ENCODE measurements around the gene TBK1. TPM values are rescaled to one million over a fixed set of nuclear protein-coding genes. Genes with fewer than 3 reads are reported as not detected.
"Not testable (repeated sequence)": the region's sequence is repeated elsewhere in the genome, so short reads cannot be mapped to it uniquely, and the experiment has no call there.

TBK1 gene
- total RNA-seq, 1 experiment from 2014 or later: 35.4 TPM

DNA sequence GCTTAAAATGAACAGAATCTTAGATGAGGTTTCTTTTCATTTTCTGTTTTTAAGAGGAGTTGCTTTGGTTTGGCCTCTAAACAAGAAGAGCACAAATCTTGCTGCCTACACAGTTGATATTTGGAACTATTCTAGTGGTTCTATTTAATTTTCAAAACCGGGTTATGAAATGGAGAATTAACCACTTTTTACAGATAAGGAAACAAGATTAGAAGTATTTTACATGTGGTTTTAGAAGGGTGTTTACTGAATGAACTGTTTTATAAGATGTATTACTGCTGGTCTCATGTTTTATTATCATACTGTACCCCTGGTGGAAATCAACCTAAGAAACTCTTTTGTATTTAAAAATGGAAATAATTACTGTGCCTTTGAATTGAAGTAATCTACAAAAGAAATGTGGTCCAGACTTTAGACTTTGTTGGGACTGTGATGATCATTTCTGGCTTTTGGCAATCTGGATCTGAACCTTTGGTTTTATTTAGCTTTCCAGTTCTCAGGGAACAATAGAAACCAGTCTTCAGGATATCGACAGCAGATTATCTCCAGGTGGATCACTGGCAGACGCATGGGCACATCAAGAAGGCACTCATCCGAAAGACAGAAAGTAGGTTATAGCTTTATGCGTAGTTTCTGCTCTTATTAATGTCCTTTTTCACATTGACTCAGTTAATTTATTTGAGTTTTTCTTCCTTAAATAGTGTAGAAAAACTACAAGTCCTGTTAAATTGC is 43.2 kb downstream of the TBK1 start:
- Histone ChIP-seq H3K9me3 (replicated peaks) (no peaks in the 10 kb centered on the region), H3K27me3 (replicated peaks) (no peaks in the 10 kb centered on the region), H3K36me3 (peaks cover 86% of the 10 kb centered on the region), H3K4me1 (replicated peaks) (no peaks in the 10 kb centered on the region), H3K4me3 (no peak overlapping the region), H3K27ac (no peak overlapping the region)
- no peak for DNase-seq (ENCODE audit: low read depth in 1 of 2, low spot score in 2 of 2)

DNA sequence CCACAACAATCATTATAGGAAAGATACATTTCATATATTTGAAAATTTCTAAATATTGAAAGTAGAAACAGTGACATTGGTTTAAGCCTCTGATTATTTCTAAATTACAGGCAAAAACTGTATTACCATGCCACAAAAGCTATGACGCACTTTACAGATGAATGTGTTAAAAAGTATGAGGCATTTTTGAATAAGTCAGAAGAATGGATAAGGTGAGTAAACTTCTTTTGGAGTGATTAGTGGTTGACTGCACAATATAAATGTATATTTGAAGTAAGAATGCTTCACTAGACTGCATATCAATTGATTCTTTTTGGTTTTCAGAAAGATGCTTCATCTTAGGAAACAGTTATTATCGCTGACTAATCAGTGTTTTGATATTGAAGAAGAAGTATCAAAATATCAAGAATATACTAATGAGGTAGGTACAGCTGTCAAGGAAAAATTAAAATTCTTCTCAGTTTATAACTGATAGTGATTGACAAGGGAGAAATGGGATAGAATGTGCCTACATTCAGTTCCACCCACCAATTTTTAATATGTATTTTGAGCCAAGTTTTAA is 45.0 kb downstream of the TBK1 start:
- H3K9me3 ChIP-seq (replicated peaks): no peaks in the 10 kb centered on the region
- no peaks in the 10 kb centered on the region for H3K4me1 ChIP-seq (replicated peaks)
- no peak overlapping the region for H3K4me3 ChIP-seq
- peaks cover 83% of the 10 kb centered on the region for H3K36me3 ChIP-seq
- no peaks in the 10 kb centered on the region for H3K27me3 ChIP-seq (replicated peaks)
- no peak for DNase-seq (ENCODE audit: low read depth in 1 of 2, low spot score in 2 of 2)
- no peak overlapping the region for H3K27ac ChIP-seq

DNA sequence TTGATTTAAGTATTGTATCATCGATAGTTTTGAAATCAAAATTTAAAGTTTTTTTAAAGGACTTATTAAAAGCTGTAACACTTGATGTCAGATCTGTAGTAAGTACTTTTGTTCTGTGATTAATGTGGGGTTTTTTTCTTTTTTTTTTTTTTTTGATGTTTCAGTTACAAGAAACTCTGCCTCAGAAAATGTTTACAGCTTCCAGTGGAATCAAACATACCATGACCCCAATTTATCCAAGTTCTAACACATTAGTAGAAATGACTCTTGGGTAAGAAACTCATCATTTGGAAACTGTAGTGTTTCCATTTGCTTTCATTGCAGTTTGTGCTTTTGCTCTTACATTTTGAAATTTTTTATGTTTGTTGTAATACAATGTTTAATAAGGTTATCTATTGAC is 45.6 kb downstream of the TBK1 start:
- H3K36me3 ChIP-seq: peaks cover 78% of the 10 kb centered on the region
- H3K27me3 ChIP-seq (replicated peaks): no peaks in the 10 kb centered on the region
- no peaks in the 10 kb centered on the region for H3K9me3 ChIP-seq (replicated peaks)
- no peak overlapping the region for H3K27ac ChIP-seq
- H3K4me1 ChIP-seq (replicated peaks): no peaks in the 10 kb centered on the region
- DNase-seq (ENCODE audit: low read depth in 1 of 2, low spot score in 2 of 2): no peak
- H3K4me3 ChIP-seq: no peak overlapping the region

DNA sequence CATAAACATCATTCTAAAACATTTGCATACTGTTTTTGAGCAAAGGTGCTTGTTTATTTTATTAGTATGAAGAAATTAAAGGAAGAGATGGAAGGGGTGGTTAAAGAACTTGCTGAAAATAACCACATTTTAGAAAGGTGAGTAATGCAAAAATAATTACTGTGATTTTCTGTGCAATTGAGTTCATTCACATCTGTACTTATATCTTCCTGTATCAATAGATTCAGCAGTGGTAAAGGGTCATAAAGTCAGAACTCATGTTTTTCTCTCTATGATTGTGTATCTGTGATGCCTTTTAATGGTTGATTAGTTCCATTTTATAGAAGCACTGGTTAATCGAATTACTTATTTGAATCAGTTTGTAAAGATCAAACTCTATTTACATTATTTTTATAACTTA is 46.0 kb downstream of the TBK1 start:
- H3K27ac ChIP-seq: no peak overlapping the region
- peaks cover 76% of the 10 kb centered on the region for H3K36me3 ChIP-seq
- H3K4me1 ChIP-seq (replicated peaks): no peaks in the 10 kb centered on the region
- no peak overlapping the region for H3K4me3 ChIP-seq
- H3K9me3 ChIP-seq (replicated peaks): no peaks in the 10 kb centered on the region
- DNase-seq (ENCODE audit: low read depth in 1 of 2, low spot score in 2 of 2): no peak
- no peaks in the 10 kb centered on the region for H3K27me3 ChIP-seq (replicated peaks)

DNA sequence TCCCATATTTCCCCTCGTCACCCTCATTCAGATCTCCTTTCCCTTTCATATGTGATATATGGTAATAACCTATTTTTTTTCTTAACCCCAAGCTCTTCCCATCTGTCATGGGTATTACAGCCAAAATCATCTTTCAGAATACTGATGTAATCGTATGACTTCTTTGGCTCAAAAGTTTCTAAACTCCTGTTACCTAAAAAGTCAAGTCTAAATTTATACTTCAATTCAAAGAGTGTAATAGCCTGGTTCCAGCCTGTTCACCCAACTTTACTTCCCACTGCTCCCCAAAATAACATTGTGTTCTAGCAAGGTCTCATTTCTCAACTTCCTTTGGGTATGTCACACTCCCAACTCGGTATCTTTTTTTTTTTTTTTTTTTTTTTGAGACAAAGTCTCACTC is 48.5 kb downstream of the TBK1 start:
- Histone ChIP-seq H3K27ac (no peak overlapping the region), H3K9me3 (replicated peaks) (no peaks in the 10 kb centered on the region), H3K4me1 (replicated peaks) (no peaks in the 10 kb centered on the region), H3K4me3 (no peak overlapping the region), H3K27me3 (replicated peaks) (no peaks in the 10 kb centered on the region), H3K36me3 (peaks cover 53% of the 10 kb centered on the region)
- no peak for DNase-seq (ENCODE audit: low read depth in 1 of 2, low spot score in 2 of 2)

DNA sequence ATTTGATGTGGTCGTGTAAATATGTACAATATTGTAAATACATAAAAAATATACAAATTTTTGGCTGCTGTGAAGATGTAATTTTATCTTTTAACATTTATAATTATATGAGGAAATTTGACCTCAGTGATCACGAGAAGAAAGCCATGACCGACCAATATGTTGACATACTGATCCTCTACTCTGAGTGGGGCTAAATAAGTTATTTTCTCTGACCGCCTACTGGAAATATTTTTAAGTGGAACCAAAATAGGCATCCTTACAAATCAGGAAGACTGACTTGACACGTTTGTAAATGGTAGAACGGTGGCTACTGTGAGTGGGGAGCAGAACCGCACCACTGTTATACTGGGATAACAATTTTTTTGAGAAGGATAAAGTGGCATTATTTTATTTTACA is 49.6 kb downstream of the TBK1 start:
- Histone ChIP-seq H3K4me3 (no peak overlapping the region), H3K27me3 (replicated peaks) (no peaks in the 10 kb centered on the region), H3K36me3 (peaks cover 42% of the 10 kb centered on the region), H3K27ac (no peak overlapping the region), H3K4me1 (replicated peaks) (no peaks in the 10 kb centered on the region), H3K9me3 (replicated peaks) (no peaks in the 10 kb centered on the region)
- DNase-seq (ENCODE audit: low read depth in 1 of 2, low spot score in 2 of 2): no peak

DNA sequence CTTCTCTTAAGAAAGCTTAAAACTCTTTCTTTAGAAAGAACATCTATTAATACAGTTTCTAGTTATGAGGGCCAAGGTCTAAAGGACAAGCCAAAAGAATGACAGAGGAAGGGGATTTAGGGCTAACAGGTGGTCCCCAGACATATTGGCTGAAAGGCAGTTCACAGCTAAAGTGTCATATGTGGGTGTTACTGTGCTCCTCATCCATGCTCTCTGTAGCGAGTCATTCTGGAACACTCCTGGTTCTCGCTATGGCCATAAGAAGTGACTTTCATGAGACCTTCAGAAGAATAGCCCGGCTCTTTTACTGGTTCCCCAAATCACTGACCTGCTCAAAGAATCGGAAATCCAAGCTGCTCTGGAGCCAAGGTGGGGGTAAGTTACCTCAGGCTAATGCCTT is 55.0 kb downstream of the TBK1 start:
- Histone ChIP-seq H3K36me3 (no peaks in the 10 kb centered on the region), H3K4me1 (replicated peaks) (no peaks in the 10 kb centered on the region), H3K27ac (no peak overlapping the region), H3K27me3 (replicated peaks) (no peaks in the 10 kb centered on the region), H3K9me3 (replicated peaks) (no peaks in the 10 kb centered on the region), H3K4me3 (no peak overlapping the region)
- no peak for DNase-seq (ENCODE audit: low read depth in 1 of 2, low spot score in 2 of 2)

DNA sequence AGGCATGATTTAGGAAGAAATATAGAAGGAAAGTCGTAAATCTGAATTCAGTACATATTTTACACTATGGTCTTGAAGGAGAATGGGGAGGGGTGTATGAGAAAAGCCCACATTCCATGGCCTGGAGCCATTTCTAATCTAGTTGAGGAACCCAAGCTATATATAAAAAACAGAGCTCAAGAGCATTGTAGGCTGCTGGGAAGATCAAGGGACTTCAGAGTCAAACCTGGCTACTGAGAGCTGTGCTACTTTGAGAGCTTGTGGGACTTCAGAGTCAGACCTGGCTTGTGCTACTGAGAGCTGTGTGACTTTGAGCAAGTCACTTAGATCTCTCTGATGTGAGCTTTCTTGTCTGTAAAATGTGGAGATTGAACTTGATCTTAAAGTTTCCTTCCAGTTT is 58.7 kb downstream of the TBK1 start:
- Histone ChIP-seq H3K27ac (no peak overlapping the region), H3K36me3 (no peaks in the 10 kb centered on the region), H3K27me3 (replicated peaks) (no peaks in the 10 kb centered on the region), H3K9me3 (replicated peaks) (no peaks in the 10 kb centered on the region), H3K4me1 (replicated peaks) (no peaks in the 10 kb centered on the region), H3K4me3 (no peak overlapping the region)
- no peak for DNase-seq (ENCODE audit: low read depth in 1 of 2, low spot score in 2 of 2)

DNA sequence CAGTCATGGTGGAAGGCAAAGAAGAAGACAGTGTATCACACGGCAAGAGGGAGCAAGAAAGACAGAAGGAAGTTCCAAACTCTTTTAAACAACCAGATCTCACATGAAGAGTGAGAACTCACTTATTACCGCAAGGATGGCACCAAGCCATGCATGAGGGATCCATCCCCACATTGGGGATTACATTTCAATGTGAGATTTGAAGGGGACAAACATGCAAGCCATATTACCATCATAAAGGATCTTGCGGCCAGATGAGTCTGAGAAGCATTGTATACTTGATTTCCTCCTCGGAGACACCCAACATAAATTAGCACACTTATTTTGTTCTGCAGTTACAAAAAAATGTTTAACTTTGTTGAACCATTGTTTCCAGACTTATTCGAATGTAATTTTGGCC is 66.5 kb downstream of the TBK1 start:
- no peak overlapping the region for H3K27ac ChIP-seq
- H3K27me3 ChIP-seq (replicated peaks): no peaks in the 10 kb centered on the region
- no peak for DNase-seq (ENCODE audit: low read depth in 1 of 2, low spot score in 2 of 2)
- H3K9me3 ChIP-seq (replicated peaks): no peaks in the 10 kb centered on the region
- H3K36me3 ChIP-seq: no peaks in the 10 kb centered on the region
- H3K4me3 ChIP-seq: no peak overlapping the region
- H3K4me1 ChIP-seq (replicated peaks): peaks cover 7% of the 10 kb centered on the region

DNA sequence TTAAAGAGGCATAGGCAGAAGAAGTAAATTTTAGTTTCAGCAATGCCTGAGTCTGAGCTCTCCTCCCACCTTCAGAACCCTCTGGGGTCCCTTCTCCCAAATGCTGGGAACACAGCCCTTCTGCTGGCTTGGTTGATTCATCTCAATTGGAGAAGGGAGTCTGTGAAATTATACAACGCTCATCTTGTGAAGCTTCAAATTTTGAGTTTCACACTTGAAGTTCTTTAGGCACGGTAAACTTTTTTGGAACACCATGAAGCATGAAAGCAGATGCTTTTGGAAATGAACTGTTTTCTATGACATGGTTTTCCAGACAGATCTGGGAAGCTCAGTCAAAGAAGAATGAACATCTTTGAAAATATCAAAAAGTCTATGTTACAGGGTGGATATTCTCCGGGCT is 69.9 kb downstream of the TBK1 start:
- no peak for DNase-seq (ENCODE audit: low read depth in 1 of 2, low spot score in 2 of 2)
- H3K4me1 ChIP-seq (replicated peaks): peaks cover 12% of the 10 kb centered on the region
- H3K36me3 ChIP-seq: no peaks in the 10 kb centered on the region
- H3K4me3 ChIP-seq: no peak overlapping the region
- no peaks in the 10 kb centered on the region for H3K27me3 ChIP-seq (replicated peaks)
- no peaks in the 10 kb centered on the region for H3K9me3 ChIP-seq (replicated peaks)
- H3K27ac ChIP-seq: no peak overlapping the region

DNA sequence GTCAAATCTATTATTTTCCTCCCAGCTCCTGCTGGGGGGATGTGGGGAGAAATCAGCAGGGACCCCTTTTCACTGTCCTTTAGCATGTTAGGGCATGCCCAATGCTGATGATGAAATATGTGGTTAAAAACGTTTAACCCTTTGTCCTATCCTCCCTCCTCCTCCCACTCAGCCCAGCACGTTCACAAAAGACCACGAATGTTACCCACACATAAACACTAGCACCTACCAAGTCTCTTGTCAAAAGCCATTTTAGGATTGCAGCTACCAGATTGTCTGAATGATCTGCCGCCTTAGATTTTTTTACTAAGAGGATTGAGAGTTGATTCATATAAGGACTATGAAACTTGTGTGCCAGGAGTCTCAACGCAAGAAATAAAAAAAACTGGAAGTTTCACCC is 70.4 kb downstream of the TBK1 start:
- Histone ChIP-seq H3K27ac (no peak overlapping the region), H3K4me1 (replicated peaks) (peaks cover 12% of the 10 kb centered on the region), H3K9me3 (replicated peaks) (no peaks in the 10 kb centered on the region), H3K36me3 (no peaks in the 10 kb centered on the region), H3K4me3 (no peak overlapping the region), H3K27me3 (replicated peaks) (no peaks in the 10 kb centered on the region)
- no peak for DNase-seq (ENCODE audit: low read depth in 1 of 2, low spot score in 2 of 2)

DNA sequence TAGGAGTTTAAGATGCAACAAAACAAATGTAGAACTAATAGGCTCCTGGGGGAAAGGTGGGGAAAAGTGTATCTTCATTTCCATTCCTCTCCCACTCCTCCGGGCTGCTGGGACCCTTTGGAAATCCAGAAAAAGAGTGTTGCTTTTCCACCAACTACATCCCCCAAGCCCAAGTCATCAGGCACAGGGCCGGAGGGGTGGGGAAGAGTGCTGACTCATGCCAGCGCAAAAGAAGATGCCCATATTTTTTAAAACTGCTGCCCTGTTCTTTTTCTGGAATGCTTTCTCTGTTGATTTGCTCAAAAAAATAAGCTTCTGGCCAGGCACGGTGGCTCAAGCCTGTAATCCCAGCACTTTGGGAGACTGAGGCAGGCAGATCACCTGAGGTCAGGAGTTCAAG is 70.9 kb downstream of the TBK1 start:
- peaks cover 12% of the 10 kb centered on the region for H3K4me1 ChIP-seq (replicated peaks)
- H3K27ac ChIP-seq: no peak overlapping the region
- no peak for DNase-seq (ENCODE audit: low read depth in 1 of 2, low spot score in 2 of 2)
- no peaks in the 10 kb centered on the region for H3K9me3 ChIP-seq (replicated peaks)
- no peak overlapping the region for H3K4me3 ChIP-seq
- H3K36me3 ChIP-seq: no peaks in the 10 kb centered on the region
- no peaks in the 10 kb centered on the region for H3K27me3 ChIP-seq (replicated peaks)

DNA sequence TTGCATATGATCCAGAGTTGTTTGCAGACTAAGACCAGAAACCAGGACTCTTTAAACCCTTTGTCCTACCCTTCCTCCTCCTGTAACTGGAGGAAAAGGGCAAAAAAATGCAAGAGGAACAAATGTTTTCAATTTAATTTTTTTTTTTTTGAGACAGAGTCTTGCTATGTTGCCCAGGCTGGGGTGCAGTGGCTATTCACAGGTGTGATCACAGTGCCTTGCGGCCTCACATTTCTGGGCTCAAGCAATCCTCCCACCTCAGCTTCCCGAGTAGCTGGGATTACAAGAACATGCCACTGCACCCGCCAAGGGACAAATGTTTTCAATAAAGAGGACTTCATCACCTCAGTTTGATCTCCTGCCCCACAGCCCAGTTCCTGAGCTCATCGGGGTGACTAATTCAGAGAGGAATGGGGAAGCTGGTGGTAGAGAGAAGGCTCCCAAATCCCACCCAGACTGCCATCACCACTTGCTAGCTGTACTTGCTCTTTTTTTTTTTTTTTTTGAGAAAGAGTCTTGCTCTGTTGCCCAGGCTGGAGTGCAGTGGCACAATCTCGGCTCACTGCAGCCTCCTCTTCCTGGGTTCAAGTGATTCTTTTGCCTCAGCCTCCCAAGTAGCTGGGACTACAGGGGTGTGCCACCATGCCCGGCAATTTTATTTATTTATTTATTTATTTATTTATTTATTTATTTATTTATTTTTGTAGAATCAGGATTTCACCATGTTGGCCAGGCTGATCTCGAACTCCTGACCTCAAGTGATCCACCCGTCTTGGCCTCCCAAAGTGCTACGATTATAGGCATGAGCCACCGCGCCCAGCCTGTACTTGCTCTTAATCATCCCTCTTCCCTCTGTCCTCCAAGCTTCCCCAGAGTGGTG is 71.9 kb downstream of the TBK1 start:
- not testable (repeated sequence) for H3K9me3 ChIP-seq (replicated peaks); H3K4me3 ChIP-seq; H3K27ac ChIP-seq; H3K27me3 ChIP-seq (replicated peaks); H3K36me3 ChIP-seq
- DNase-seq (ENCODE audit: low read depth in 1 of 2, low spot score in 2 of 2): peak; percentile 30 to 70
- H3K4me1 ChIP-seq (replicated peaks): peaks cover 12% of the 10 kb centered on the region

DNA sequence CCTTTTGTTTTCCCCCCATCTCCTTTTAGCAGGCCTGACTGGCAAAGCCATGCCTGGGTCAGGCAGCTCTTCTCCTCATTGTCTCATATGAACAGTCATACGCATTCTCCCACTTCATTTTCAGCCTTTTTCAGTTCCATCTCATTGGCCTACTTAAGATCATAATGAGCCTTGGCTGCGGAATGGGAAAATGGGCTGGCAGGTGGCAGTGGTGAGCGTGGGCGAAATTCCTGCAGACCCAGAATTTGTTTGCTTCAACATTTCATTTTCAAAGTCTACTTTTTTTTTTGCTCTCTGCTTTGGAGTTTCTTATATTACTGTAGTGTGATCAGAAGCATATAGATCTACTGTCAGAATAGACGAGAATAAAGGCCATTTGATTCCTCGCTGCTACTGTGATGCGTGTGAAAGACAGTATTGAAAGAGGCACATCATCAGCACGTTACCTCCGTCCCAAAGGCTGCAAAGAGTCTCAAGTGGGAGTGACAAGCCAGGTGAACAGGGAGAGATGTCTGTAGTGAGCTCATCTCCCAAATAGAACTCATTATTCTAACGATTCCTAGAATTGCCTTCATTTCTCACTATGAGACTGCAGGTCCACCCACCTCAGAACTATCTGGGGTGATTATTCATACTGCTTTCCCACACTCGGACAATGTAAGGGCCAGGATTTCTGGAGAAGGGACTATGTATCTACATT is 73.7 kb downstream of the TBK1 start:
- Histone ChIP-seq H3K4me3 (no peak overlapping the region), H3K27ac (no peak overlapping the region), H3K4me1 (replicated peaks) (peaks cover 12% of the 10 kb centered on the region), H3K27me3 (replicated peaks) (no peaks in the 10 kb centered on the region), H3K36me3 (no peaks in the 10 kb centered on the region), H3K9me3 (replicated peaks) (no peaks in the 10 kb centered on the region)
- no peak for DNase-seq (ENCODE audit: low read depth in 1 of 2, low spot score in 2 of 2)

Data from SJSA1 (cell line).